Activated CD8-positive, alpha-beta memory T cell treated with anti-CD3 and anti-CD28 coated beads, Interleukin-2, amount 10 ng/mL, durations not matched to agents 7 days and 5 days (primary cell): Measurements from ENCODE around the gene TNPO1. TPM values are rescaled to one million over a fixed set of nuclear protein-coding genes. Genes with fewer than 3 reads are reported as not detected.

ENCODE experiments used
- ATAC-seq: fragments of 150-1000 bp; cut with Tn5 transposase; one replicate; pipeline ENCODE4 v1.10.0; 2021; ENCODE audit warnings: moderate library complexity
- CTCF ChIA-PET: fragments of 350-600 bp; sonication (Branson Sonifier 250); formaldehyde crosslinking; loops from one replicate; lab custom pipeline; 2021; ENCODE audit warnings: antibody characterized with exemption; lab: Charles Lee
- DNase-seq: peaks from one replicate; pipeline ENCODE4 v3.0.0-alpha.2; 2020
- H3K27ac Mint-ChIP-seq: one replicate; pipeline ENCODE4 v1.8.0; 2021; ENCODE audit warnings: mild to moderate bottlenecking, mixed read lengths
- H3K27me3 Mint-ChIP-seq: one replicate; pipeline ENCODE4 v1.8.0; 2021; ENCODE audit warnings: mixed read lengths
- H3K36me3 Mint-ChIP-seq: one replicate; pipeline ENCODE4 v1.8.0; 2021; ENCODE audit warnings: mild to moderate bottlenecking, mixed read lengths
- H3K4me1 Mint-ChIP-seq: one replicate; pipeline ENCODE4 v1.8.0; 2021; ENCODE audit warnings: mixed read lengths
- H3K4me3 Mint-ChIP-seq: one replicate; pipeline ENCODE4 v1.8.0; 2021; ENCODE audit warnings: mild to moderate bottlenecking, moderate library complexity, mixed read lengths
- H3K9me3 Mint-ChIP-seq: one replicate; pipeline ENCODE4 v1.8.0; 2022; ENCODE audit warnings: low read depth, mixed read lengths
- total RNA-seq, 2 experiments: library from RNA; stranded (reverse); gene quantifications; one replicate each; pipeline ENCODE4 v1.2.3, GENCODE V29; 2021

TNPO1 gene
- total RNA-seq, 2 experiments from 2014 or later, result 87.8 to 89.6 TPM

DNA sequence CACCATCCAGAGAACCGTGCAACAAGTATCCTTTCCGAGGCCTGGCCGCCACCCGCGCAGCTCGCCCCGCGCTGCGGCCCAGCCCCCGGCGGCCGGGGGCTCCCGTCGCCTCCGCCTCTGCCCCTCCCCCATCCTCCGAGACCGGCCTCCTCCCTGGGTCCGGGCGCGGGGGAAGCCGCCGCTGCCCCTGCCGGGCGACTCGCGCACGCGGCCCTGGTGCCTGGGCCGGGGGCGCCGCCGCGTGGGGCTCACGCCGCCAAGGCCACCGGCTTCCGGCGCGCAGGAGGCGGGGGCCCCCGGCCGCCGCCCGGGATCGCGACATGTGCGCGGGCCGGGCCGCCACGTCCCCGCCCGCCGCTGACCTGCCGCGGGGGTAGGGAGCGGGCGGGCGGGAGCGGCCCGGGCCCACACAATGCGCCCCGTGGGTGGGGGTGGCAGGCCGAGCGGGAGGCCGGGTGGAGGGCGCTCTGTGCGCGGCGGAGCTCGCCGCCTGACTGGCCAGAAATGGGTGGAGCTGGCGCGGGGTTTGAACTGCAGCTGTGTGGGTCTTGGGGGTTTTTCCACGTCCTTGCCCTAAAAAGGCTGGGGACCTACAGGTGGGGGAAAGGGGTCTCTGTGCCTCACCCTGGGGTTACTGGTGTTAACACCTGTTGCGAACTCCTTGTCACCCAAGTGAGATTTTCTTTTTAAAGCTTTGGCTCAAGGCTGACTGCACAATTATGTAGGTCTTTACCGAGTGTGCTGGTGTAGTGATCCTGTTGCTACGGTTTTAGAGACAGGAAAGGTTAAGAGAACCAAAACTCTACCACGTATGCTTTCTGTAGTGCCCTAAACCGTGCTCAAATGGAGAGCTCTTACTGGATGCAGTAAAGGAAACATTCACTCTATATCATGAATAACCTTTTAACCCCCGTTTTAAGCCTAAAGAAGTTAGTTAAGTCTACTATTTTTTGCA is 32.3 kb downstream of the TNPO1 start:
- Mint-ChIP-seq H3K36me3 (peaks cover 21% of the 10 kb centered on the region), H3K27ac (peak overlapping the region; percentile 95), H3K9me3 (no peaks in the 10 kb centered on the region), H3K4me3 (peak overlapping the region; percentile 97), H3K27me3 (no peaks in the 10 kb centered on the region), H3K4me1 (peaks cover 48% of the 10 kb centered on the region)
- CTCF ChIA-PET, result interaction anchor here (1.5 to 2.5 kb wide), 2 partner anchors 10 to 30 kb away, joined by 7 to 10 read pairs; no protein-coding TSS in a partner anchor
- ATAC-seq (peak; percentile 60), DNase-seq (peak; percentile 64)

DNA sequence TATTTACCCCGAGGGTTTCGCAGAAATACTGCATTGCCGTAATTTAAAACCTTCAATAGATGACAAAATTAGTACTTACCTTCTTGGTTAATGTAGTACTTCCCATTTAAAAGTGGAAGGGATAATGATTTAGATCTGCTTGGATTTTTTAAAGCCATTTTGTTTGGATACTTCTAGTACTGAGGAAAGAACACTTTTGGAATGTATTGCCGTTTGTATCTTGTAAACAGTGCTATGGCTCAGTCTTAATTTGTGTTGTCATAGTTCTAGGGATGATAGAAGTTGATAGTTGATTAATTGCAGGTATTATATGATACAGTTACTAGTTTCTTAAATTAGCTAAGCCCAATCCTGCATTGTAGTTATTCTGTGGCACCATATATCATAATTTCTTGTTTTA is 33.1 kb downstream of the TNPO1 start:
- ATAC-seq, result no peak
- Mint-ChIP-seq H3K9me3 (no peaks in the 10 kb centered on the region), H3K27me3 (no peaks in the 10 kb centered on the region), H3K27ac (peak overlapping the region; percentile 92), H3K36me3 (peaks cover 24% of the 10 kb centered on the region), H3K4me3 (peak overlapping the region; percentile 93), H3K4me1 (peaks cover 51% of the 10 kb centered on the region)
- CTCF ChIA-PET, result interaction anchor here (1.0 to 2.5 kb wide), 3 partner anchors 9 to 32 kb away, joined by 4 to 10 read pairs (median 7); no protein-coding TSS in a partner anchor
- DNase-seq, result no peak

DNA sequence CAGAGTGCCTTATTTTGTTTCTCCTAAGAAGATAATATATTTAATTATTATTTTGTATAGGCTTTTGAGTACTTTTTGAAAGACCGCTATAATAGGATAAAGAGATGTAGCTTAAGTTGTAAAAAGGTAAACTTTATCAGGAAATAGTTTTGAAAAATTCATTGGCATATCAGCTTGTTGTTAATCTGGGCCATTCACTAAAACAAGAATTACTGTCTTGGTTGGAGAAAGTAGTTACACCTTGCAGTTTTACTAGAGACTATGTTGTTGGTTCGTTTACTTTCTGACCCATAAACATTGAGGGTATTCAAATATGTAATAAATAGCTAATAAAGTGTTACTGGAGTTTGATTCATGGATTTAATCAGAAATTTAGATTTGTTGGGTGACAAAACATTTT is 33.7 kb downstream of the TNPO1 start:
- H3K4me1 Mint-ChIP-seq, result peaks cover 49% of the 10 kb centered on the region
- peak overlapping the region; percentile 93 for H3K4me3 Mint-ChIP-seq
- H3K27ac Mint-ChIP-seq, result peak overlapping the region; percentile 28
- ATAC-seq (no peak), DNase-seq (no peak)
- H3K9me3 Mint-ChIP-seq, result no peaks in the 10 kb centered on the region
- peaks cover 24% of the 10 kb centered on the region for H3K36me3 Mint-ChIP-seq
- CTCF ChIA-PET, result interaction anchor here (1.0 to 2.5 kb wide), 3 partner anchors 8 to 33 kb away, joined by 4 to 10 read pairs (median 7); no protein-coding TSS in a partner anchor
- no peaks in the 10 kb centered on the region for H3K27me3 Mint-ChIP-seq

DNA sequence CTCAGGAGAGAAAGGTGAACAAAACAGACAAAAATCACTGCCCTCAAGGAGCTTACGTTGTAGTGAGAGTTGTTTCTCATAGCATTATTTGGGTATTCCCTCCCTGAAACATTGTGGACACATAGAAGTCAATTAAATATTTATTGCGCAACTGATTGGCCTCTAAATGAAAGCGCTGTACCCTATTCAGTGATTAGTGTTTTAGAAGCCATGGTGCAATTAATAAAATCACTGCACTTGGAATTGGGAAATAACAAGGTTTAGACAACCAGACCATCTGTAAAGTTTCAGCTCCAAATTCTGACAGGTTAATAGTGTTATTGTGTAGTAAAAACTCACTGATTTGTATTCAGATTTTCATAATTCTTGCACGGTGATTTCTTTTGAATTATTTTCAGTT is 35.9 kb downstream of the TNPO1 start:
- DNase-seq, result no peak
- no peaks in the 10 kb centered on the region for H3K9me3 Mint-ChIP-seq
- peaks cover 52% of the 10 kb centered on the region for H3K4me1 Mint-ChIP-seq
- peaks cover 36% of the 10 kb centered on the region for H3K36me3 Mint-ChIP-seq
- no peak for ATAC-seq
- H3K27ac Mint-ChIP-seq, result no peak overlapping the region
- CTCF ChIA-PET, result interaction anchor here (0.5 kb wide), 1 partner anchor 1382 kb away, joined by 3 read pairs; no protein-coding TSS in a partner anchor
- H3K4me3 Mint-ChIP-seq, result no peak overlapping the region
- H3K27me3 Mint-ChIP-seq, result no peaks in the 10 kb centered on the region

GRCh38 chr5:72854419-72854818 is 38.0 kb downstream of the TNPO1 start:
- DNase-seq (no peak), ATAC-seq (no peak)
- Mint-ChIP-seq H3K4me1 (peaks cover 51% of the 10 kb centered on the region), H3K4me3 (no peak overlapping the region), H3K27me3 (no peaks in the 10 kb centered on the region), H3K9me3 (no peaks in the 10 kb centered on the region), H3K36me3 (peaks cover 43% of the 10 kb centered on the region), H3K27ac (no peak overlapping the region)
- CTCF ChIA-PET, result no interaction called here

GRCh38 chr5:72855821-72856220 is 39.4 kb downstream of the TNPO1 start:
- Mint-ChIP-seq H3K27ac (no peak overlapping the region), H3K27me3 (no peaks in the 10 kb centered on the region), H3K36me3 (peaks cover 37% of the 10 kb centered on the region), H3K4me3 (no peak overlapping the region), H3K9me3 (no peaks in the 10 kb centered on the region), H3K4me1 (peaks cover 43% of the 10 kb centered on the region)
- CTCF ChIA-PET, result no interaction called here
- no peak for DNase-seq
- no peak for ATAC-seq

DNA sequence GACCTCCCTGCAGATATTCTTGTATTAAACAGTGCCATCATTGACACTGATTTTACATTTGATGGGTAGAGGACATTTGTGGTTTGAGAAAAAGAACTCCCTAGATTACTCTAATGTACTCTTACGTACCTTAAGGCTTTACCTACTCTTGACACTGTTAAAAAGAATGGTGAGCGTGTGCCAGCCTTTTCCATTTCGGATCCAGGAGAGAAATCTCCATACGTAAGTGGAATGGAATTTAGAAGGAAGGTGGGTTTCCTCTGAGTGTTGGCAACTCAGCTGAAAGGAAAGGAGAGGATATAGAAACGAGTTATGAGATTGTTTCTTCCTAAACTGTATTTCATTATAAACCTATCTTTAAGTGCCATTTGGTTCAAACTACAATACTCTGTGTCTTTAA is 40.9 kb downstream of the TNPO1 start:
- no peaks in the 10 kb centered on the region for H3K9me3 Mint-ChIP-seq
- CTCF ChIA-PET, result interaction anchor here (2.3 kb wide), 1 partner anchor 8 kb away, joined by 7 read pairs; no protein-coding TSS in a partner anchor
- peaks cover 31% of the 10 kb centered on the region for H3K4me1 Mint-ChIP-seq
- H3K4me3 Mint-ChIP-seq, result no peak overlapping the region
- H3K36me3 Mint-ChIP-seq, result peaks cover 43% of the 10 kb centered on the region
- DNase-seq (no peak), ATAC-seq (no peak)
- H3K27ac Mint-ChIP-seq, result no peak overlapping the region
- H3K27me3 Mint-ChIP-seq, result no peaks in the 10 kb centered on the region

DNA sequence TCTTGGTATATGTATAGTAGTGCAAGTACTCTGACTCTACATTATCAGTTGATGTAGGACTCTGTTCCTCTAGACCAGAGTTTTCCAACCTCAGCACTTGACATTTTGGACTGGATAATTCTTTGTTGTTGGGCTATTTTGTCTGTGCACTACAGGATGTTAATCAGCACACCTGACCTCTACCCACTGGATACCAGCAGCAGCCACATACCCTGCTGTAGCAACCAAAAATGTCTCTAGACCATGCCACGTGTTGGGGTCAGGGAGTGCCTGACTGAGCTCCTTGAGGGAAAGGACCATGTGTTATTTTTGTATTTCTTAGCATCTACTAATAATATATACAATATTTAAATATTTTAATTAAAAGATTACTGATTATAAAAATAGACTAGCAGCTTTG is 42.7 kb downstream of the TNPO1 start:
- H3K36me3 Mint-ChIP-seq, result peaks cover 39% of the 10 kb centered on the region
- ATAC-seq (no peak), DNase-seq (no peak)
- CTCF ChIA-PET, result interaction anchor here (2.3 kb wide), 1 partner anchor 10 kb away, joined by 7 read pairs; no protein-coding TSS in a partner anchor
- no peak overlapping the region for H3K4me3 Mint-ChIP-seq
- no peaks in the 10 kb centered on the region for H3K27me3 Mint-ChIP-seq
- H3K27ac Mint-ChIP-seq, result no peak overlapping the region
- H3K9me3 Mint-ChIP-seq, result no peaks in the 10 kb centered on the region
- peaks cover 20% of the 10 kb centered on the region for H3K4me1 Mint-ChIP-seq

DNA sequence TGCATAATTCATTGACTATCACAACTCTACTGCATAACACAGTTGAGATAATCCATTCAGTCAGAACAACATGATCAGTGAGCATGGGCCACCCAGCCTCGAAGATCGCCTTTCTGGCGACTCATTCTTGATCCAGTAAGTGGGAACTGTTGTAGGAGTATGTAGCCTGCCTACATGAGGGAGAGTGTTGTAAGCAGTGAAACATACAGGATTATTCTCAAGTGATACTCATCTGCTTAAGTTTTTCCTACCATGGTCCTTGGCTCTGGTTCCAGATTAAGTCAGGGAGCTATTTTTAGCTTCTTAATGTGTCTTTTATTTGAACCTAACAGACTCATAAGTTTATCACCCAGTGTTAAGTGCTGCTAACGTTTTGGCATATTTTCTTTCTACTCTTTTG is 44.0 kb downstream of the TNPO1 start:
- H3K4me3 Mint-ChIP-seq, result no peak overlapping the region
- CTCF ChIA-PET, result no interaction called here
- ATAC-seq (no peak), DNase-seq (no peak)
- no peaks in the 10 kb centered on the region for H3K9me3 Mint-ChIP-seq
- H3K36me3 Mint-ChIP-seq, result peaks cover 40% of the 10 kb centered on the region
- H3K27ac Mint-ChIP-seq, result no peak overlapping the region
- peaks cover 19% of the 10 kb centered on the region for H3K4me1 Mint-ChIP-seq
- H3K27me3 Mint-ChIP-seq, result no peaks in the 10 kb centered on the region

DNA sequence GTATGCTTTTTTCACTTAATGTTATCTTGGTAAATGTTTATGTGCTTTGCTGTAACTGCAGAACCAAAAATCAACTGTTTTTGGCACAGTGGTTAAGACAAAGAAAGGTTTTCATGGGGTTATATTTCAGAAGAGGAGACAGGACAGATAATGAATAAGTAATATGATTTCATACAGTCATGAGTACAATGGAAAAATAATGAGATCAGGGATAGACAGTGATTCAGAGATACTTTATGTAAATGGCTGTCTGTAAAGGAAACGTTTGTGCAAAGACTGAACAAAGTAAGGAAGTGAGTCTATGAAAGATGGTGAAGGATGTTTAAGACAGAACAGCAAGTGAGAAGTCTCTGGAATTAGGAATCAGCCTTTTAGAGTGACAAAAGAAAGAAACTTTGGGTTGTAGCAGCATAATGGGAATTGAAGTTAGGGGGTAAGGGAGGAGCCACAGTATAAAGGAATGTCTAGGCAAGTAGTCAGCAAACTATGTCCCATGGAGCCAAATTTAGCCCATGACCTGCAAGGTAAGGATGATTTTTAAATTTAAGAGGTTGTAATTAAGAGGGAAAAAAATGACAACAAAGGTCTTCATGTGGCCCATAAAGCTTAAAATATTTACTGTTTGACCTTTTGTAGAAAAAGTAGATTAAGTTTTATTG is 55.0 kb downstream of the TNPO1 start:
- peak overlapping the region; percentile 45 for H3K27ac Mint-ChIP-seq
- H3K4me3 Mint-ChIP-seq, result no peak overlapping the region
- DNase-seq, result no peak
- H3K27me3 Mint-ChIP-seq, result no peaks in the 10 kb centered on the region
- CTCF ChIA-PET, result no interaction called here
- peaks cover 7% of the 10 kb centered on the region for H3K4me1 Mint-ChIP-seq
- H3K9me3 Mint-ChIP-seq, result no peaks in the 10 kb centered on the region
- no peak for ATAC-seq
- H3K36me3 Mint-ChIP-seq, result peaks cover 50% of the 10 kb centered on the region

GRCh38 chr5:72878854-72879253 is 62.4 kb downstream of the TNPO1 start:
- Mint-ChIP-seq H3K4me3 (no peak overlapping the region), H3K4me1 (peaks cover 14% of the 10 kb centered on the region), H3K36me3 (peaks cover 50% of the 10 kb centered on the region), H3K27me3 (no peaks in the 10 kb centered on the region), H3K9me3 (no peaks in the 10 kb centered on the region), H3K27ac (no peak overlapping the region)
- ATAC-seq, result no peak
- CTCF ChIA-PET, result no interaction called here
- no peak for DNase-seq

- no peaks in the 10 kb centered on the region for H3K9me3 Mint-ChIP-seq
- H3K4me1 Mint-ChIP-seq, result peaks cover 12% of the 10 kb centered on the region
- no peak overlapping the region for H3K4me3 Mint-ChIP-seq
- CTCF ChIA-PET, result no interaction called here
- no peak for ATAC-seq
- H3K27ac Mint-ChIP-seq, result no peak overlapping the region
- H3K36me3 Mint-ChIP-seq, result peaks cover 52% of the 10 kb centered on the region
- no peaks in the 10 kb centered on the region for H3K27me3 Mint-ChIP-seq
- DNase-seq, result no peak
Observed at GRCh38 chr5:72882989-72883388, 66.5 kb downstream of the TNPO1 start.

DNA sequence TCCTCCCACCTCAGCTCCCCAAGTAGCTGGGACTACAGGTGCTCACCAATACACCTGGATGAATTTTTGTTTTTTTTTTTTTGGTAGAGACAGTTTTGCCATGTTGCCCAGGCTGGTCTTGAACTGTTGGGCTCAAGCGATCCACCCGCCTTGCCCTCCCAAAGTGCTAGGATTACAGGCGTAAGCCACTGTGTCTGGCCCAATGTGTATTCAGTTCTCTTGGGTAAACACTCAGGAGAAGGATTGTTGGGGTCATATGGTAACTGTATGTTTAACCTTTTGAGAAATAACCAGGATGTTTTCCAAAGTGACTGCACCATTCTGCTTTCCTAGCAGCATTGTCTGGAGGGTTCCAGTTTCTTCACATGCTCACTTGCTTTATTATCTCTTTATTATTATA is 67.4 kb downstream of the TNPO1 start:
- CTCF ChIA-PET, result no interaction called here
- ATAC-seq (no peak), DNase-seq (no peak)
- H3K27ac Mint-ChIP-seq, result no peak overlapping the region
- H3K4me3 Mint-ChIP-seq, result no peak overlapping the region
- H3K9me3 Mint-ChIP-seq, result no peaks in the 10 kb centered on the region
- no peaks in the 10 kb centered on the region for H3K27me3 Mint-ChIP-seq
- H3K36me3 Mint-ChIP-seq, result peaks cover 51% of the 10 kb centered on the region
- peaks cover 10% of the 10 kb centered on the region for H3K4me1 Mint-ChIP-seq
